ENCODE data around the gene FAM111A.

FAM111A gene

GRCh38 chr11:59141191-59141590 is 1.5 kb upstream of the FAM111A start:
- H3K27ac ChIP-seq, result no peak overlapping the region
- no peak overlapping the region for H3K4me3 ChIP-seq

- Histone ChIP-seq H3K27ac (peak overlapping the region in 20 of 21 experiments; percentile 72 to 97 (median 92)), H3K4me3 (peak overlapping the region; percentile 52 to 82 (median 69))
Observed at GRCh38 chr11:59141673-59142460, 789 bp upstream of the FAM111A start.

GRCh38 chr11:59144096-59144495 is 1.4 kb downstream of the FAM111A start:
- peak overlapping the region; percentile 29 to 79 (median 46) for H3K4me3 ChIP-seq
- peak overlapping the region in 20 of 21 experiments; percentile 21 to 97 (median 90) for H3K27ac ChIP-seq

GRCh38 chr11:59144579-59145345 is 2.1 kb downstream of the FAM111A start:
- H3K4me3 ChIP-seq, result peak overlapping the region; percentile 29 to 79 (median 46)

GRCh38 chr11:59145534-59145933 is 2.9 kb downstream of the FAM111A start:
- H3K27ac ChIP-seq, result peak overlapping the region in 8 of 21 experiments; percentile 21 to 97 (median 93)
- peak overlapping the region in 3 of 7 experiments; percentile 58 to 79 (median 58) for H3K4me3 ChIP-seq

More at GRCh38 chr11:59144579-59145345, 2.1 kb downstream of the FAM111A start:
- peak overlapping the region; percentile 21 to 97 (median 90) for H3K27ac ChIP-seq

- H3K27ac ChIP-seq, result no peak overlapping the region
- no peak overlapping the region for H3K4me3 ChIP-seq
Observed at GRCh38 chr11:59151761-59152160, 9.1 kb downstream of the FAM111A start.

- H3K27ac ChIP-seq, result no peak overlapping the region
- H3K4me3 ChIP-seq, result no peak overlapping the region
Observed at GRCh38 chr11:59152312-59152951, 9.8 kb downstream of the FAM111A start.

GRCh38 chr11:59154610-59155009 is 12.0 kb downstream of the FAM111A start:
- H3K4me3 ChIP-seq, result no peak overlapping the region
- no peak overlapping the region for H3K27ac ChIP-seq

- Histone ChIP-seq H3K27ac (no peak overlapping the region), H3K4me3 (no peak overlapping the region)
Observed at GRCh38 chr11:59157433-59157832, 14.8 kb downstream of the FAM111A start.

GRCh38 chr11:59158206-59159068 is 15.8 kb downstream of the FAM111A start:
- H3K4me3 ChIP-seq, result no peak overlapping the region
- no peak overlapping the region for H3K27ac ChIP-seq

- no peak overlapping the region for H3K27ac ChIP-seq
- no peak overlapping the region for H3K4me3 ChIP-seq
Observed at GRCh38 chr11:59164028-59164427, 21.4 kb downstream of the FAM111A start.

- peak within 1 kb of the TSS in 19 of 21 experiments; percentile 10 to 80 (median 61) for H3K27ac ChIP-seq
- peak within 1 kb of the TSS; percentile 51 to 75 (median 66) for H3K4me3 ChIP-seq
Observed at GRCh38 chr11:59171508-59172322, 29.1 kb downstream of the FAM111A start, which contains the start of gene DTX4. DTX4 (plus strand) TSS chr11:59172132; CDS start chr11:59172596, 464 bp downstream.

GRCh38 chr11:59172345-59173079 is 29.9 kb downstream of the FAM111A start:
- Histone ChIP-seq H3K27ac (peak overlapping the region in 18 of 21 experiments; percentile 26 to 80 (median 63)), H3K4me3 (peak overlapping the region; percentile 51 to 75 (median 66))

- H3K27ac ChIP-seq, result peak overlapping the region in 18 of 21 experiments; percentile 9 to 80 (median 63)
Observed at GRCh38 chr11:59173080-59173963, 30.7 kb downstream of the FAM111A start.

GRCh38 chr11:59173964-59174663 is 31.5 kb downstream of the FAM111A start:
- H3K27ac ChIP-seq, result peak overlapping the region in 14 of 21 experiments; percentile 9 to 80 (median 70)
- peak overlapping the region; percentile 51 to 75 (median 66) for H3K4me3 ChIP-seq

More at GRCh38 chr11:59173080-59173963, 30.7 kb downstream of the FAM111A start:
- peak overlapping the region; percentile 51 to 75 (median 66) for H3K4me3 ChIP-seq

GRCh38 chr11:59174664-59175033 is 32.0 kb downstream of the FAM111A start:
- no peak overlapping the region for H3K4me3 ChIP-seq
- peak overlapping the region in 3 of 21 experiments; percentile 72 to 80 (median 77) for H3K27ac ChIP-seq

Data from skin epidermis (tissue), 12 donors.